ENCODE data around the gene CMBL. TPM values are rescaled to one million over a fixed set of nuclear protein-coding genes. Genes with fewer than 3 reads are reported as not detected.
A peak's percentile ranks its signal among the peaks of the same experiment; 100 is the strongest.

The CMBL gene
- total RNA-seq, 1 donor from 2014 or later: 5.9 TPM

- Histone ChIP-seq H3K36me3 (no peaks in the 10 kb centered on the region), H3K27me3 (no peaks in the 10 kb centered on the region), H3K4me1 (peaks cover 53% of the 10 kb centered on the region), H3K27ac (peak overlapping the region; percentile 4), H3K9me3 (no peaks in the 10 kb centered on the region), H3K4me3 (no peak overlapping the region)
- intact Hi-C loops (cut with DNase I): no loop called here
- no peak for DNase-seq (ENCODE audit: extremely low spot score in 2 of 2)
- TF ChIP-seq CTCF (IDR thresholded peaks at IDR 0.05): no peak
- TF ChIP-seq POLR2A (IDR thresholded peaks at IDR 0.05): no peak
- TF ChIP-seq POLR2AphosphoS5 (IDR thresholded peaks at IDR 0.05; ENCODE audit: insufficient read depth in 1 of 2, low read depth in 1 of 2): no peak
Measured at GRCh38 chr5:10331341-10331796, 23.7 kb upstream of the CMBL start.

DNA sequence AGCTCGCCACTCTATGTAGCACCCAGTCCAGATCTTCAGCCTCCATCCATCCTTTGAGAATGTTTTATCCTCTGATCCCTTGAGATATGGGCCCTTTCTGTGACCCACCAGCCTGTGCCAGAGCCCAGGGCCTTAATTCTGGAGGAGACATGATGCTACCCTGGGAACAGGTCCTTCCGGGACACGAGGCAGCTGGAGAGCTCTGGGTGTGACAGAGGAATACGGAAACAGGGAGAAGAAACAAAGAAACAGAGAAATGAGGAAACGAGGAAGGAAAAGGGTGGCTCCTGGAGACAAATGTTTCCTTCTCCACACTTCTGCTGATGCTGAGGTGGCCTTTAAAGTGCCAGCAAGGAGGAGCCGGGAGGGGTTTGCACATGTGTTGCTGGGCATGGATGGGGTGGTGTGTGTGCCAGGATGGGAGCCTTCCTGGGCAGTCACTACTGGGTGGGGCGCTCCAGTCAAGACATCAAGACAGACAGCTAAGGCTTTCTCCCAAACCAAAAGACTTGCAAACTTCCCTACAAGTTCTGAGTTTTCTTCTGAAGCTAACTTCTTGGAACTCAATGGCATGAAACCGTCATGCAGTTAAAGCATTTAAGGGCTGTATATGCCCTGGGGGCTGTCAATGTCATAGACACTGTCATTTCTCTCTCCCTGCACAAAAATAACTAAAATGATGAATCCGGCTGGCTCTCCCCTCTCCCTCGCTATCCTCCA, 23.0 kb upstream of the CMBL start:
- peak in 1 of 2 donors; percentile 72 for DNase-seq (ENCODE audit: extremely low spot score in 2 of 2)
- peaks cover 53% of the 10 kb centered on the region for H3K4me1 ChIP-seq
- H3K36me3 ChIP-seq: no peaks in the 10 kb centered on the region
- H3K9me3 ChIP-seq: no peaks in the 10 kb centered on the region
- no peaks in the 10 kb centered on the region for H3K27me3 ChIP-seq
- intact Hi-C loops (cut with DNase I): no loop called here
- no peak overlapping the region for H3K4me3 ChIP-seq
- peak overlapping the region; percentile 4 for H3K27ac ChIP-seq
- no peak for TF ChIP-seq POLR2AphosphoS5 (IDR thresholded peaks at IDR 0.05; ENCODE audit: insufficient read depth in 1 of 2, low read depth in 1 of 2)
- TF ChIP-seq POLR2A (IDR thresholded peaks at IDR 0.05): no peak
- TF ChIP-seq CTCF (IDR thresholded peaks at IDR 0.05): no peak

DNA sequence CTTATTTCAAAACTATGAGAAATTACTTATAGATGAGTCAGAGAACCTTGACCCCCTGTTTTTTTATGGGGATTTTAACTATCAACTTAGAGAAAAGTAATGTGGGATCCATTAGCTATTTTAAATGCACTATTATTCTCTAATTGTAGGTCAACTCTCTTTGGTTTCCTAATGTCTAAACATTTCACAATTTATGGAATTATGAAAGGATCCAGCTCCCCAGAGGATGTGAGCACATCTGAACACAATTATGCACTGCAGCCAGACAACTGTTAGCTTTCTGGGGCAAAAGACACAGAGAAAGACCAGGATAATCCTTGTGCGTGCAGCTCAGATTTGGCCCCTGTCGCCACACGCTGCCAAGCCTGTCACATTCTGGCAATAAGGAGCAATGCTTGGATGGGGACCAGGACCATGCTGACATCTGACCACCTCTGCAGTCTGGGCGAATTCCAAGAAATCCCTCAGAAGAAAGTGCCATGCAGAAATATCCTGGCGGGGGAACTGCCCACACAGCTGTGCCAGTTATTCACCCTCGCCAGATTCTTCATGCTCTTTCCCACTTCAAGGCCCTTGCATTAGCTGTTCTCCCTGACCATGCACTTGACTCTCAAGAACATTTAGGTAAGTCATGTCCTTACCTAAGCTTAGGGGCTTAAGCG, 22.2 kb upstream of the CMBL start:
- intact Hi-C loops (cut with DNase I): no loop called here
- Histone ChIP-seq H3K4me3 (no peak overlapping the region), H3K9me3 (no peaks in the 10 kb centered on the region), H3K4me1 (peaks cover 53% of the 10 kb centered on the region), H3K27ac (peak overlapping the region; percentile 4), H3K36me3 (no peaks in the 10 kb centered on the region), H3K27me3 (no peaks in the 10 kb centered on the region)
- DNase-seq (ENCODE audit: extremely low spot score in 2 of 2): peak in 1 of 2 donors; percentile 58
- TF ChIP-seq POLR2AphosphoS5 (IDR thresholded peaks at IDR 0.05; ENCODE audit: insufficient read depth in 1 of 2, low read depth in 1 of 2) (peak in 1 of 2 donors; percentile 30), POLR2A (IDR thresholded peaks at IDR 0.05) (no peak), CTCF (IDR thresholded peaks at IDR 0.05) (no peak)

DNA sequence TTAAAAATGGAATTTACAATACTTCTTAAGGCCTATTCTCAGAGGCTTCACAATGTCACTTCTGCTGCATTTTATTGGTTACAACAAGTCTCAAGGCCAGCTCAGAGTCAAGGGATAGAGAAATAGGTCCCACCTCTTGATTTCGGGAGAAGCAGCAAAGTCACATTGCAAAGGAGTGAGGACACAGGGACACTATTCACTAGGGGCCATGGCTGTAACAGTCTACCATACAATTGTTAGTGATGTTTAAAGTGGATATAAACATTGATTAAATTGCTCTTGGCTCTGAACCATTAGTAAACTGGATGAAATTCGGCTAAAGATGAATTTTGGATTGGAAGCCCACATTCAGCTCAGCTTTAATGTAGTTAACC, 21.7 kb upstream of the CMBL start:
- DNase-seq (ENCODE audit: extremely low spot score in 2 of 2): no peak

More for the DNA sequence above, 21.7 kb upstream of the CMBL start:
- Histone ChIP-seq H3K4me1 (peaks cover 53% of the 10 kb centered on the region), H3K27ac (no peak overlapping the region), H3K27me3 (no peaks in the 10 kb centered on the region), H3K9me3 (no peaks in the 10 kb centered on the region), H3K4me3 (no peak overlapping the region), H3K36me3 (no peaks in the 10 kb centered on the region)
- TF ChIP-seq POLR2AphosphoS5 (IDR thresholded peaks at IDR 0.05; ENCODE audit: insufficient read depth in 1 of 2, low read depth in 1 of 2) (no peak), CTCF (IDR thresholded peaks at IDR 0.05) (no peak), POLR2A (IDR thresholded peaks at IDR 0.05) (no peak)
- intact Hi-C loops (cut with DNase I): no loop called here

Data from vagina (tissue), 2 donors.